Activated T-helper 17 cell treated with anti-CD3 and anti-CD28 coated beads, Interleukin-2, amount 50 U/mL, for 72 hours (primary cell): ENCODE data around the gene HOXA9. TPM values are rescaled to one million over a fixed set of nuclear protein-coding genes. Genes with fewer than 3 reads are reported as not detected.

Source experiments
- ATAC-seq: fragments of 150-1000 bp; cut with Tn5 transposase; replicated peaks from 2 replicates; pipeline ENCODE4 v1.10.0; 2021; ENCODE audit warnings: mild to moderate bottlenecking, moderate library complexity
- H3K27ac Mint-ChIP-seq: one replicate; pipeline ENCODE4 v1.8.0; 2022; ENCODE audit warnings: mixed read lengths
- H3K27me3 Mint-ChIP-seq: one replicate; pipeline ENCODE4 v1.8.0; 2022; ENCODE audit warnings: mixed read lengths
- H3K36me3 Mint-ChIP-seq: one replicate; pipeline ENCODE4 v1.8.0; 2022; ENCODE audit warnings: low read depth, mild to moderate bottlenecking, mixed read lengths
- H3K4me1 Mint-ChIP-seq: one replicate; pipeline ENCODE4 v1.8.0; 2022; ENCODE audit warnings: mixed read lengths
- H3K4me3 Mint-ChIP-seq: one replicate; pipeline ENCODE4 v1.8.0; 2022; ENCODE audit warnings: mild to moderate bottlenecking, mixed read lengths
- H3K9me3 Mint-ChIP-seq: one replicate; pipeline ENCODE4 v1.8.0; 2022; ENCODE audit warnings: mixed read lengths
- total RNA-seq, 2 donors: library from RNA; stranded (reverse); gene quantifications; one replicate each; pipeline ENCODE4 v1.2.3, GENCODE V29; 2022

Gene HOXA9
- total RNA-seq, 2 donors from 2014 or later: not detected

DNA sequence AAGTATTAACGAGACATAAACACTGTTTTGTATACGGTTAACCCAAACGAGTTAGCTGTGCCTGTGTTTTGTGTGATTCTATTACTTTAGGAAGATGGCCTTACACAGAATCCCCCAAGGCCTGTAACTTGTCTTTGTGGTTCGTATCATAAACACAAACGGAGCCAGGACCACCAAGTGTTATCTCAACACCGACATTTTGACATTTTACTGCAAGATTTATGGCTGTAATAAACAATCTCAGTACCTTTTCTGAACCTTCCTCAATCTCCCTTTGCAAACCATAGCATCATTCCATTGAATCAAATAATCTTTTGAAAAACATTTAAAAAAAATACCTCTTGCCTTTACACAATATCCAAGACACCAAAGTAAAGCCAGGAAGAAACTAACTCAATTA is 32.4 kb downstream of the HOXA9 start:
- ATAC-seq: no peak

GRCh38 chr7:27132214-27132613 is 33.1 kb downstream of the HOXA9 start:
- no peaks in the 10 kb centered on the region for H3K36me3 Mint-ChIP-seq
- H3K4me3 Mint-ChIP-seq: peak overlapping the region; percentile 21
- no peak overlapping the region for H3K27ac Mint-ChIP-seq
- peaks cover 11% of the 10 kb centered on the region for H3K4me1 Mint-ChIP-seq
- no peaks in the 10 kb centered on the region for H3K9me3 Mint-ChIP-seq
- no peak for ATAC-seq
- peaks cover 52% of the 10 kb centered on the region for H3K27me3 Mint-ChIP-seq

More for the DNA sequence above, 32.4 kb downstream of the HOXA9 start:
- no peaks in the 10 kb centered on the region for H3K9me3 Mint-ChIP-seq
- peaks cover 11% of the 10 kb centered on the region for H3K4me1 Mint-ChIP-seq
- peaks cover 52% of the 10 kb centered on the region for H3K27me3 Mint-ChIP-seq
- H3K36me3 Mint-ChIP-seq: no peaks in the 10 kb centered on the region
- H3K27ac Mint-ChIP-seq: no peak overlapping the region
- no peak overlapping the region for H3K4me3 Mint-ChIP-seq

DNA sequence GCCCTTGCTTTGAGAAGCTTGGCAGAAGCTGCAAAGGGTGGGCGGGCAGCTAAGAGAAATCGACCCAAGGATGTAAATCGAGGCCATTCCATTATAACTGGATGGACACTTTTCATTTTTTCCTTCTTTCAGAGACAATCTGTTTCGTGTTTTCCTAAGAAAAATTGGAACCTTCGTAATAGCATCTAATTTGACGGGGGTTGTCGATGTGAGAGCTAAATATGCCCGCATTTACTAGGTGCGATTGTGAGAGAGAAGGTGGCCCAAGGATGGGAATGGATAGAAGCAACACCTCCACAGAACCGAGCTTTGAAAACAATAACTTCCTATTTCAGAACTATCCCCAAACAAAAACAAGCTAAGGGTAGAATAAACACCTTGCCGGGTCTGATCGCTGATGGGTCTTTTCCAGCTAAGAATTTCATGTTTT is 33.9 kb downstream of the HOXA9 start:
- Mint-ChIP-seq H3K4me3 (peak overlapping the region; percentile 57), H3K27ac (no peak overlapping the region), H3K27me3 (peaks cover 57% of the 10 kb centered on the region), H3K36me3 (no peaks in the 10 kb centered on the region), H3K9me3 (no peaks in the 10 kb centered on the region), H3K4me1 (peaks cover 11% of the 10 kb centered on the region)
- ATAC-seq: no peak

DNA sequence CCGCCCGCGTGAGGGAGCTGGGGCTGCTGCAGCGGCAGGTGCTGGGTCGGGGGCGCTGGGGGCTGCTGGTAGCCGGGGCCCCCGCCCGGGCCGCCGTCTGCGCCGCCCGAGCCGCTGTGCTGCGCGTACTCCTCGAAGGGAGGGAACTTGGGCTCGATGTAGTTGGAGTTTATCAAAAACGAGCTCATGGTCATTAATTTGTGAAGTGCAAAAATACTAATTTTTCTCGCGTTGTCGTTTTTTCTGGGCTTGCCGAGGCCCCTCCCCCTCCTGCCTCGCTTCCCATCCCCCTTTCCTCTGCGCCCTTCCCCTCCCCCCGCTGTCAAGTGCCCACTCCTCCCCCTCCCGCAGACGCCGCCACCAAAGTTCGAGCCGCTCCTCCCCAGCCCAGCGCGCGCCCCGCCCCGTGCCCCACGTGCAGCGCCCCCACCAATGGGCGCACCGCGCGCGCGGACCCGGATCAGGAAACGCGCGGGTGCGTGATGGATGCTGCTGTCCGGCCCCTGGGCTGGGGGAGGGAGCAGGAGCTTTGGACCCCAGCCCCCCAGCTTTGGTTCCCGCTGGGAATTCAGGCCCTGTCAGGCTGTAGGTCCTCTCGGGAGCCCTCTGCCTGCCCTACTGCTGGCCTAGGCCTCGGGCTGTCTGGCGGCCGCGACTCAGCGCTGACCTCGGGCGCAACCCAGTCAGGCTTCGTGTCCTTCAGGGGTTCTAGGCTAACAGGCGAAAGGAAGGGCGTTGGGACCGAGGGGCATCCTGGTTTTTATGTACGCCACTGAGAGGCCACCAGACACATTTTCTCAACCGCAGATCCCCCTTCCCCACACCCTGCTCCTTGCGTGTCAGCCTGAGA is 34.6 kb downstream of the HOXA9 start, which contains the start of gene HOXA4:
Gene HOXA4 (minus strand): TSS at position 218 of the 850 bp plus-strand sequence. CDS start 24 bp downstream, at position 194.
- H3K4me1 Mint-ChIP-seq: peaks cover 11% of the 10 kb centered on the region
- H3K9me3 Mint-ChIP-seq: no peaks in the 10 kb centered on the region
- ATAC-seq: peak; percentile 88
- peak within 1 kb of the TSS; percentile 57 for H3K4me3 Mint-ChIP-seq
- H3K27me3 Mint-ChIP-seq: peaks cover 56% of the 10 kb centered on the region
- H3K36me3 Mint-ChIP-seq: no peaks in the 10 kb centered on the region
- H3K27ac Mint-ChIP-seq: no peak within 1 kb of the TSS

GRCh38 chr7:27129729-27130539 is 35.4 kb downstream of the HOXA9 start:
- Mint-ChIP-seq H3K27ac (no peak overlapping the region), H3K9me3 (no peaks in the 10 kb centered on the region), H3K27me3 (peaks cover 57% of the 10 kb centered on the region), H3K4me3 (no peak overlapping the region), H3K36me3 (no peaks in the 10 kb centered on the region), H3K4me1 (peaks cover 11% of the 10 kb centered on the region)
- peak; percentile 24 for ATAC-seq

DNA sequence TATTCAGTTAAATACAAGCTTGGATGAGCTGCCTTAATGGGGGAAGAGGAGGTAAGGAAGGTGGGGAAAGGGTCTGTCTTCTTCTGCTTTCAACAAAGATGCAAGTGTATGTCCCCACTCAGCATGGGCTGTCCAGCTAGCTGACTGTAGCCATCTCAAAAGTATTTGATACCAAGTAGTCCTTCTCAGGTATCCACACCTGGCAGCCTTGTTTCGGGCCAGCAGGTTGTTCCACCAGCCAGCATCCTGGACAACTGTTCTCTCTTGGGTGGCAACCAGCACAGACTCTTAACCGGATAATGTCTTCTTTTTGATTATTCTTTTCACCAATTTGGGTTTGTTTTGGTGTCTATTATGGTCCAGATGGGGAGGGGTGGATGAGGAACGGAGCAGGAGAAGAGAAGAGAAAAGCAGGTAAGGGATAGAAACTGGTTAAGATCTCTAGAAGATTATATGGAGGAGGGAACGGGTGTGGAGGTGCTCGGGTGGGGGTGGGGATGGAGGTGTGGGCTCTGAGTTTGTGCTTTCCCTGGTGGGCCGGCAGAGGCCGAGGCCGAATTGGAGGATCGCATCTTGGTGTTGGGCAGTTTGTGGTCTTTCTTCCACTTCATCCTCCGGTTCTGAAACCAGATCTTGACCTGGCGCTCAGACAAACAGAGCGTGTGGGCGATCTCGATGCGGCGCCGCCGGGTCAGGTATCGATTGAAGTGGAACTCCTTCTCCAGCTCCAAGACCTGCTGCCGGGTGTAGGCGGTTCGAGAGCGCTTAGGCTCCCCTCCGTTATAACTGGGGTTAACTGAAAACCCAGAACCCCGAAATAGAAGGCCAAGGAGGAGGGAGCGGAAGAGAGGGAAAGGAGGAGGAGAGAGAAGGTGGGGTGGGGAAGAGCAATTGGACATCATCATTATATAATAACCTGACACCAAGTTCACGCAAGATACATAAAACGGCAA is 36.3 kb downstream of the HOXA9 start:
- ATAC-seq: no peak
- H3K9me3 Mint-ChIP-seq: no peaks in the 10 kb centered on the region
- H3K27me3 Mint-ChIP-seq: peaks cover 63% of the 10 kb centered on the region
- H3K4me1 Mint-ChIP-seq: peaks cover 3% of the 10 kb centered on the region
- no peak overlapping the region for H3K27ac Mint-ChIP-seq
- H3K4me3 Mint-ChIP-seq: no peak overlapping the region
- H3K36me3 Mint-ChIP-seq: no peaks in the 10 kb centered on the region

- ATAC-seq: no peak
- no peaks in the 10 kb centered on the region for H3K9me3 Mint-ChIP-seq
- no peak overlapping the region for H3K4me3 Mint-ChIP-seq
- H3K27me3 Mint-ChIP-seq: peaks cover 59% of the 10 kb centered on the region
- no peak overlapping the region for H3K27ac Mint-ChIP-seq
- H3K4me1 Mint-ChIP-seq: no peaks in the 10 kb centered on the region
- no peaks in the 10 kb centered on the region for H3K36me3 Mint-ChIP-seq
These were observed 37.3 kb downstream of the HOXA9 start for GRCh38 chr7:27128034-27128433.

DNA sequence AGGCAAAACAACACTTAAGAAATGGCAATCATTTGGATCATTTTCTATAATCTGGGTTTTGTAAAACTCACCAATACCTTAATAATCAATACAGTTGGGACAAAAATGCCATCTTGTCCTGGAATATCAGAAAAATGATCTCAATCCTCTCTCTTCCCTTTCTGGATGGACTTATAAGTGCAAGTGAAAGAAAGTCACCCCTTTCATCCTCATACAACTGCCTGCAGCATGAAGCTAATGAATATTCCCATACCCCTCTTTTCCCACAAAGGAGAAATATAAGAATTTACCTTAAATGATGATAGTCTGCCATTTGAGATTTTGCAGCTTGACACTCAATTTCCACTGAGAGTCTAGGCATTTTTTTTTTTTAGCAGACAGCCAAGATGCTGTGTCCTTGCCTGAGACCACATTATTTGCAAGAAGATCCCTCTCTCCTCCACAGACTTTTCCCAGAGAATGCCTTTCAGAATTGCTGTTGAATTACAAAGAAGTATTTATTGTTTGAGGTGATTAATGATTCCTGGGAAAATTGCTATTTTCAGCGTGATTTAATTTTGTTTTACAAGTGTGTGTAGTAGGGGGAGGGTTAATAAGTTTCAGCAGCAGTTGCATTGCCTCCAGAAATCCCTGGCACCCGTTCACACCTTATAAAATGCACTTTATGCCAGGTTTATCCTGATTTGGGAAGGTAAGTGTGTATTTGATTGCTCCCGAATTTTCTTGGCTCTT is 38.6 kb downstream of the HOXA9 start:
- peaks cover 54% of the 10 kb centered on the region for H3K27me3 Mint-ChIP-seq
- H3K27ac Mint-ChIP-seq: no peak overlapping the region
- H3K4me1 Mint-ChIP-seq: no peaks in the 10 kb centered on the region
- H3K4me3 Mint-ChIP-seq: no peak overlapping the region
- H3K9me3 Mint-ChIP-seq: no peaks in the 10 kb centered on the region
- H3K36me3 Mint-ChIP-seq: no peaks in the 10 kb centered on the region
- ATAC-seq: no peak

DNA sequence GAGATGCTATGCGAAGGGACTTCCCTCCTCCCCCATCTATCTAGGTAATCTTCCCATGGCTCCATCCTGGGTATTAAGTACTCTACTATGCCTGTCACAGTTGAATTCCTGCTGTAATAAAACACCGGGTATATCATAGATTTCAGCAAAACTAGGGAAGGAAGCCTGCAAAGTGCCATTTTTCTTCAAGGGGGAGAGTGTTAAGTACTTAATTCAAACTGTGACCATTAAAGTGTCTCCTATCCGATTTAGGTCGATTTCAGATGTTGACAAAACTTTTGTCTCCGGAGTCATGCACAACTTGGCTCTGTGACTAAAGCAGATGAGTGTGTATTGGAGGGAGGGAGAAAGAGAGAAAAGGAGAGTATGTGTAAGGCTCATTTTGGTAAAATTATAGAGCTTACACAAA is 39.3 kb downstream of the HOXA9 start:
- H3K4me1 Mint-ChIP-seq: no peaks in the 10 kb centered on the region

DNA sequence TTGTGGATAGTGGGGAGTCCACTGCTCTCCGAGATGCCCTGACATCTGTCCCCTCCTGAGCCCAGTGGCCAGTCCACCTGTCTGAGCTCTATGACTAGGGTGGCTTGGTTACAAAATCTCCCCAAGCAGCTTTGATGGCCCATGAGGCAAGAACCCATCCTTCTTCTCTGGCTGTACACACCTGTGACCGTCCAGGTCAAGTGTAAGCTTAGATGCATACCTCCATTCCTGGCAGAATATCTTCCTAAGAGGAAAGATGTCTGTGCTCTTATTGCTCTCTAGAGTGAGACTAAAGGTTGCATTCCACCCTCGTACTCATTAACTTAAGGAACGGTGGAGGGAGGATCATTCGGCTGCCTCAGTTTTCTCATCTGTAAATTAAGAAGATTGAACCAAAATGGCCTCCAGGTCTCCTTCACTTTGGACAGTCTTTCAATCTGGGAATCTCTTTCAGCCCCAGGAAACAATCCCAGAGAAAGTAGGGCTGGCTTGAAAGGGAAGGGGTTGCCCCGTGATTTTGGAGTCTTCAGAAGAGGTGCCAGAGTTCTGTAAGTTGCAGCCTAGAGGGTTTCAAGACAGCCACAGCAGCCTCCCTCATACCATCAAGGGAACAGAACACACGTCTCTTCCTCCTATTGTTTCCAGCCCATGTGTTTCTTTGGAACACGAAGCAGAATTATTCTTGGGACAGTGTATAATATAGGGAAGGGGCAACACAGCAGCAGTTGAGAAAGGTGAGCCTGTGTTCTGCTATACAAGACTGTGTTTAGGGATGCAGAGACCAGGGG is 40.2 kb downstream of the HOXA9 start:
- Mint-ChIP-seq H3K27me3 (peaks cover 52% of the 10 kb centered on the region), H3K27ac (no peak overlapping the region), H3K9me3 (no peaks in the 10 kb centered on the region), H3K4me3 (no peak overlapping the region), H3K4me1 (no peaks in the 10 kb centered on the region), H3K36me3 (no peaks in the 10 kb centered on the region)
- ATAC-seq: no peak

More for the DNA sequence above, 39.3 kb downstream of the HOXA9 start:
- Mint-ChIP-seq H3K27ac (no peak overlapping the region), H3K36me3 (no peaks in the 10 kb centered on the region), H3K27me3 (peaks cover 52% of the 10 kb centered on the region), H3K4me3 (no peak overlapping the region), H3K9me3 (no peaks in the 10 kb centered on the region)
- no peak for ATAC-seq

GRCh38 chr7:27124096-27124901 is 41.0 kb downstream of the HOXA9 start:
- Mint-ChIP-seq H3K4me3 (no peak overlapping the region), H3K4me1 (no peaks in the 10 kb centered on the region), H3K36me3 (no peaks in the 10 kb centered on the region), H3K9me3 (no peaks in the 10 kb centered on the region), H3K27me3 (peaks cover 49% of the 10 kb centered on the region), H3K27ac (no peak overlapping the region)
- no peak for ATAC-seq

DNA sequence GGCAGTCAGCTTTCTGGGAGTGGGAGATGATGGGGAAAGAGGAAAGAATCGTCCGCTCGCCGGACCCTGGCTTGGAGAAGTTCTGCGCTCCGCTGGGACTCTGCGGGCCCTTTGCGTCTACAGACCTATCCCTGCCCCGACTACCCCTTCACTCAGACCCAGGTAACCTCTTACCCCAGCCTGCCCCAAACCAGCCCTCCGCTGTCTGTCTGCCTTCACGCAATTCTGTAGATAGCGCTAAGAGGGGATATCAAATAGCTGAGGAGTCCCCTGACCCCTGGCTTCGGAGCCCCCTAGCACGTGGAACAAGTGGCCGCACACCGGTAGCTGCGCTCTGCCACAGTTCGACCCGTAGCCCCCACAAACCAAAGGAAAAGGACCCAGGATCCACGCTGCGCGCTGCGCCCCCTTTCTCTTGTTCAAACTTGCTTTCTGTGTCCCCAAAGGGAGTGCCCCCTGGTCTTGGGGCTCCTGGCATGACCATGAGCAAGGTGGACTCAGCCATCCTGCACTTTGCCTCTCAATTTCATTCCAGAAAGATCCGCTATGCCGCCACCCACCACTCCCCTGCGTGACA is 41.8 kb downstream of the HOXA9 start:
- H3K27ac Mint-ChIP-seq: no peak overlapping the region

More for the DNA sequence above, 41.8 kb downstream of the HOXA9 start:
- ATAC-seq: no peak
- Mint-ChIP-seq H3K9me3 (no peaks in the 10 kb centered on the region), H3K4me3 (no peak overlapping the region), H3K36me3 (no peaks in the 10 kb centered on the region), H3K4me1 (no peaks in the 10 kb centered on the region), H3K27me3 (peaks cover 42% of the 10 kb centered on the region)
